SK-N-SH (cell line): ENCODE results near the gene KLHL22.

Experiments used
- MXI1 ChIP-seq: IDR thresholded peaks from 2 replicates; pipeline ENCODE4 v1.6.1; 2012; ENCODE audit warnings: mild to moderate bottlenecking, low read depth, low read length, improper control_type of control experiment
- REST ChIP-seq: IDR thresholded peaks from 2 replicates; pipeline ENCODE4 v1.6.1; 2012; ENCODE audit warnings: mild to moderate bottlenecking, low read depth, low read length, moderate library complexity
- RXRA ChIP-seq: IDR thresholded peaks from 2 replicates; pipeline ENCODE4 v1.4.0; 2012; ENCODE audit warnings: low read depth, mild to moderate bottlenecking, borderline replicate concordance
- ZBTB33 ChIP-seq: IDR thresholded peaks from 2 replicates; pipeline ENCODE4 v1.4.0; 2012; ENCODE audit warnings: low read depth, borderline replicate concordance
- TF ChIP-seq, protein P1 (sequence below): fragments of 200-600 bp; sonication (generic); IDR thresholded peaks from 2 replicates; pipeline ENCODE4 v1.6.1; 2017; ENCODE audit warnings: antibody characterized with exemption, mild to moderate bottlenecking, moderate library complexity
- TF ChIP-seq, protein P2 (sequence below): IDR thresholded peaks from 2 replicates; pipeline ENCODE4; 2012

DNA sequence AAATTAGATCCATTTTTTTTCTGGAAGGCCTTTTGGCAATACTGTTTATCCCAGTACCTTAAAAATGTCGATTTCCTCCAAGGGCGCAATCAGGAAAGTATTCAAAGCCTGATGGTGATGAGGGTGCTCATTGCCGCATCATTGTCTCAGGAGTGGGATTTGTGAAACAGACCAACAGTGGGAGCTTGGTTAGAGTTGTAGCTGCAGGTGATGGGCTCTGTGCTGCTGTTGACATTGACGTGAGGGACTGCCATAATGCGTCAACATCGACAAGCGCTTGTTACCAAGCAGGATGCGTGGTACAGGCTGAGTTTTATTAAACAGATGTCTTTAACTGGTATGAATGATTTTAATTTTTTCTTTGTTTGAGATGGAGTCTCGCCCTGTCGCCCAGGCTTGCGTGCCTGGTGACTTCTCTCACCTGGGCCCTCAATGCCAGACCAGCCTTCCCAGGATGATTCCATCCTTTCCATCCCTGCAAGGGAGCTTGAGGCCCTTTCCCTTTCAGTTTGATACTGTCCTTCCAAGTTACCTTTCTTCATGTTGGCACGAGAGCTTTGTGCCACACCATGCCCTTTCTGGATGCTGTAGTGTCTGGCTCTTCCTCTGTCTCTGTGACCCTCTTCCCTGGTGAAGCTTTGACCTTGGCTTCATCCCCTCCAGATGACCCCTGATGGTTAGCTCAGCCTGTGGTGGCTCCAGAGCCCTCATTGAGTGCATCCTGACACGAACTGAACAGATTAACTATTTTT lies 22.4 kb upstream of the KLHL22 start:
- no peak for TF ChIP-seq REST
- TF ChIP-seq, protein P1, sequence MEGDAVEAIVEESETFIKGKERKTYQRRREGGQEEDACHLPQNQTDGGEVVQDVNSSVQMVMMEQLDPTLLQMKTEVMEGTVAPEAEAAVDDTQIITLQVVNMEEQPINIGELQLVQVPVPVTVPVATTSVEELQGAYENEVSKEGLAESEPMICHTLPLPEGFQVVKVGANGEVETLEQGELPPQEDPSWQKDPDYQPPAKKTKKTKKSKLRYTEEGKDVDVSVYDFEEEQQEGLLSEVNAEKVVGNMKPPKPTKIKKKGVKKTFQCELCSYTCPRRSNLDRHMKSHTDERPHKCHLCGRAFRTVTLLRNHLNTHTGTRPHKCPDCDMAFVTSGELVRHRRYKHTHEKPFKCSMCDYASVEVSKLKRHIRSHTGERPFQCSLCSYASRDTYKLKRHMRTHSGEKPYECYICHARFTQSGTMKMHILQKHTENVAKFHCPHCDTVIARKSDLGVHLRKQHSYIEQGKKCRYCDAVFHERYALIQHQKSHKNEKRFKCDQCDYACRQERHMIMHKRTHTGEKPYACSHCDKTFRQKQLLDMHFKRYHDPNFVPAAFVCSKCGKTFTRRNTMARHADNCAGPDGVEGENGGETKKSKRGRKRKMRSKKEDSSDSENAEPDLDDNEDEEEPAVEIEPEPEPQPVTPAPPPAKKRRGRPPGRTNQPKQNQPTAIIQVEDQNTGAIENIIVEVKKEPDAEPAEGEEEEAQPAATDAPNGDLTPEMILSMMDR: no peak
- TF ChIP-seq MXI1: no peak
- TF ChIP-seq, protein P2, sequence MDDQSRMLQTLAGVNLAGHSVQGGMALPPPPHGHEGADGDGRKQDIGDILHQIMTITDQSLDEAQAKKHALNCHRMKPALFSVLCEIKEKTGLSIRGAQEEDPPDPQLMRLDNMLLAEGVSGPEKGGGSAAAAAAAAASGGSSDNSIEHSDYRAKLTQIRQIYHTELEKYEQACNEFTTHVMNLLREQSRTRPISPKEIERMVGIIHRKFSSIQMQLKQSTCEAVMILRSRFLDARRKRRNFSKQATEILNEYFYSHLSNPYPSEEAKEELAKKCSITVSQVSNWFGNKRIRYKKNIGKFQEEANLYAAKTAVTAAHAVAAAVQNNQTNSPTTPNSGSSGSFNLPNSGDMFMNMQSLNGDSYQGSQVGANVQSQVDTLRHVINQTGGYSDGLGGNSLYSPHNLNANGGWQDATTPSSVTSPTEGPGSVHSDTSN: no peak
- no peak for TF ChIP-seq ZBTB33
- TF ChIP-seq RXRA: no peak
